K562 (cell line): ENCODE measurements around the gene TET2. TPM values are rescaled to one million over a fixed set of nuclear protein-coding genes. Genes with fewer than 3 reads are reported as not detected.

Source experiments
- ATF4 ChIP-seq: fragments of 450-650 bp; formaldehyde crosslinking; IDR thresholded peaks from 2 replicates; pipeline ENCODE4 v1.4.0; 2022; ENCODE audit warnings: mild to moderate bottlenecking, moderate library complexity
- BRCA1 ChIP-seq, 2 experiments: fragments of 450-650 bp in 1 of 2; sonication (generic) in 1 of 2; formaldehyde crosslinking in 1 of 2; IDR thresholded peaks; 2 replicates each; pipeline versions ENCODE4 v1.5.0 to v1.6.1; 2017 to 2020; ENCODE audit warnings: mild to moderate bottlenecking in 1 of 2, missing genetic modification reagents in 1 of 2
- CREBBP ChIP-seq: IDR thresholded peaks from one replicate; pipeline ENCODE4 v1.6.1; 2012; ENCODE audit warnings: low read depth, mild to moderate bottlenecking, control low read depth, inconsistent platforms, low read length
- DMBX1 ChIP-seq: fragments of 250-450 bp; sonication (Bioruptor Pico); IDR thresholded peaks from 2 replicates; pipeline ENCODE4 v1.8.0; 2022; ENCODE audit warnings: inconsistent platforms, mild to moderate bottlenecking, moderate library complexity, borderline replicate concordance
- GTF2E2 ChIP-seq: fragments of 200-800 bp; sonication (Bioruptor generic); IDR thresholded peaks from 2 replicates; pipeline ENCODE4 v1.6.1; 2016; ENCODE audit warnings: missing genetic modification characterization, missing compliant biosample characterization
- HNRNPL ChIP-seq: fragments of 200-400 bp; formaldehyde crosslinking; IDR thresholded peaks from 2 replicates; pipeline ENCODE4 v1.6.1; 2017; ENCODE audit warnings: low read depth, mild to moderate bottlenecking, low read length
- NR2C1 ChIP-seq, 2 experiments: fragments of 450-650 bp; IDR thresholded peaks; 2 replicates each; pipeline ENCODE4 v1.6.1; 2017; ENCODE audit warnings: mild to moderate bottlenecking in 2 of 2, antibody characterized with exemption in 1 of 2, inconsistent platforms in 1 of 2, missing compliant biosample characterization in 1 of 2, missing genetic modification characterization in 1 of 2
- RREB1 ChIP-seq: fragments of 250-450 bp; sonication (Bioruptor Pico); IDR thresholded peaks from 2 replicates; pipeline ENCODE4 v1.4.0; 2020
- ZBTB33 ChIP-seq: sonication (generic); formaldehyde crosslinking; IDR thresholded peaks from 2 replicates; pipeline ENCODE4 v1.8.1; 2023; ENCODE audit warnings: mild to moderate bottlenecking, missing genetic modification reagents
- ZFP30 ChIP-seq: fragments of 250-450 bp; sonication (Bioruptor Pico); IDR thresholded peaks from 2 replicates; pipeline ENCODE4 v1.8.0; 2022; ENCODE audit warnings: moderate library complexity, mild to moderate bottlenecking, inconsistent platforms, borderline replicate concordance
- ZNF121 ChIP-seq: sonication (generic); formaldehyde crosslinking; conservative IDR thresholded peaks from 2 replicates; pipeline ENCODE4 v1.8.0; 2022; ENCODE audit warnings: missing genetic modification reagents
- ZNF445 ChIP-seq: fragments of 250-450 bp; sonication (Bioruptor Pico); IDR thresholded peaks from 2 replicates; pipeline ENCODE4 v1.4.0; 2020; ENCODE audit warnings: low read depth, mild to moderate bottlenecking, moderate library complexity
- ZNF644 ChIP-seq: fragments of 200-800 bp; sonication (Bioruptor generic); IDR thresholded peaks from 2 replicates; pipeline ENCODE4 v1.6.1; 2016; ENCODE audit warnings: low read depth, missing genetic modification characterization, missing compliant biosample characterization
- polyA plus RNA-seq, 8 experiments: library from polyadenylated mRNA; depleted of rRNA in 4 of 8; stranded (reverse) in 5 of 8; unstranded in 3 of 8; fragments of >200 nt; fragmentation: Nextera tagmentation in 2 of 8; fragmentation: Illumina TruSeq in 1 of 8; extraction: Ambion mirVana in 2 of 8; extraction: Trizol in 1 of 8; gene quantifications; 2 replicates each; pipeline versions ENCODE4 v1.2.1 to v1.2.3, GENCODE V29; 2011 to 2014; ENCODE audit warnings: inconsistent platforms in 1 of 8, missing spikeins in 1 of 8
- total RNA-seq, 7 experiments: library from RNA; depleted of rRNA in 6 of 7; stranded (reverse); fragments of >200 nt in 6 of 7; fragmentation: Illumina TruSeq in 2 of 7; extraction: Trizol in 2 of 7; gene quantifications; 2 replicates each; pipeline versions ENCODE4 v1.2.1 to v1.2.3, GENCODE V29; 2011 to 2021; ENCODE audit warnings: low replicate concordance in 1 of 7

Gene TET2
- total and polyA plus RNA-seq, 9 of the 15 experiments (the other 6 are each of a cell fraction or from before 2014, with no cell fraction given), result 0.80 to 11.1 (median 4.9) TPM

- TF ChIP-seq RREB1 (CRISPR knock-in tag) (no peak), ZFP30 (CRISPR knock-in tag) (no peak), ZNF445 (CRISPR knock-in tag) (no peak), BRCA1 (IDR thresholded peaks at IDR 0.05) (no peak), BRCA1 (CRISPR knock-in tag; IDR thresholded peaks at IDR 0.05) (no peak), NR2C1 (IDR thresholded peaks at IDR 0.05) (no peak), NR2C1 (tag; IDR thresholded peaks at IDR 0.05) (no peak), DMBX1 (CRISPR knock-in tag) (no peak), HNRNPL (no peak), CREBBP (no peak), GTF2E2 (tag) (no peak), ZNF121 (CRISPR knock-in tag) (no peak), ATF4 (CRISPR knock-in tag) (no peak), ZBTB33 (no peak), ZNF644 (tag) (no peak)
Observed at GRCh38 chr4:105164548-105164947, 17.9 kb downstream of the TET2 start (continued).
